ENCODE data around the gene CFAP57.

Gene CFAP57

GRCh38 chr1:43275826-43276620 lies 103.9 kb downstream of the CFAP57 start:
- Histone ChIP-seq H3K27ac (ENCODE audit: low read depth, low read length) (no peak overlapping the region), H3F3A (ENCODE audit: insufficient read depth) (no peaks in the 10 kb centered on the region), H3K4me2 (ENCODE audit: low read depth, low read length, poor library complexity, severe bottlenecking) (no peak overlapping the region), H3K9me2 (replicated peaks; ENCODE audit: insufficient read depth, low read length) (no peaks in the 10 kb centered on the region), H3K9me3 (ENCODE audit: insufficient read depth, low read length) (no peaks in the 10 kb centered on the region), H3K9ac (ENCODE audit: low read length) (no peak overlapping the region), H2AFZ (ENCODE audit: low read depth, low read length, severe bottlenecking) (no peak overlapping the region), H3K4me3 (ENCODE audit: insufficient read depth, low read length, poor library complexity, severe bottlenecking) (no peak overlapping the region), H3K27me3 (ENCODE audit: low read length) (no peaks in the 10 kb centered on the region), H4K20me1 (ENCODE audit: low read depth, low read length) (no peaks in the 10 kb centered on the region), H3K36me3 (ENCODE audit: low read length) (no peaks in the 10 kb centered on the region), H3K79me2 (ENCODE audit: insufficient read depth, low read length) (no peaks in the 10 kb centered on the region)
- TF ChIP-seq EZH2phosphoT487 (conservative IDR thresholded peaks at IDR 0.05; ENCODE audit: low read length) = no peak
- no peak for TF ChIP-seq CTCF (IDR thresholded peaks at IDR 0.05; ENCODE audit: insufficient read depth, low read length, poor library complexity, severe bottlenecking)

- Histone ChIP-seq H3K9ac (ENCODE audit: low read length) (no peak overlapping the region), H3K9me2 (replicated peaks; ENCODE audit: insufficient read depth, low read length) (no peaks in the 10 kb centered on the region), H4K20me1 (ENCODE audit: low read depth, low read length) (no peaks in the 10 kb centered on the region), H3K79me2 (ENCODE audit: insufficient read depth, low read length) (no peaks in the 10 kb centered on the region), H2AFZ (ENCODE audit: low read depth, low read length, severe bottlenecking) (no peak overlapping the region), H3K27me3 (ENCODE audit: low read length) (no peaks in the 10 kb centered on the region), H3F3A (ENCODE audit: insufficient read depth) (no peaks in the 10 kb centered on the region), H3K4me3 (ENCODE audit: insufficient read depth, low read length, poor library complexity, severe bottlenecking) (no peak overlapping the region), H3K9me3 (ENCODE audit: insufficient read depth, low read length) (no peaks in the 10 kb centered on the region), H3K27ac (ENCODE audit: low read depth, low read length) (no peak overlapping the region), H3K36me3 (ENCODE audit: low read length) (no peaks in the 10 kb centered on the region), H3K4me2 (ENCODE audit: low read depth, low read length, poor library complexity, severe bottlenecking) (no peak overlapping the region)
- TF ChIP-seq EZH2phosphoT487 (conservative IDR thresholded peaks at IDR 0.05; ENCODE audit: low read length) (no peak), CTCF (IDR thresholded peaks at IDR 0.05; ENCODE audit: insufficient read depth, low read length, poor library complexity, severe bottlenecking) (no peak)
Observed at GRCh38 chr1:43276673-43277072, 104.5 kb downstream of the CFAP57 start.

GRCh38 chr1:43277116-43277876 lies 105.2 kb downstream of the CFAP57 start:
- H3K4me2 ChIP-seq (ENCODE audit: low read depth, low read length, poor library complexity, severe bottlenecking) = no peak overlapping the region

More at GRCh38 chr1:43277116-43277876, 105.2 kb downstream of the CFAP57 start:
- Histone ChIP-seq H3K79me2 (ENCODE audit: insufficient read depth, low read length) (no peaks in the 10 kb centered on the region), H3K9me2 (replicated peaks; ENCODE audit: insufficient read depth, low read length) (no peaks in the 10 kb centered on the region), H3F3A (ENCODE audit: insufficient read depth) (no peaks in the 10 kb centered on the region), H2AFZ (ENCODE audit: low read depth, low read length, severe bottlenecking) (no peak overlapping the region), H4K20me1 (ENCODE audit: low read depth, low read length) (no peaks in the 10 kb centered on the region), H3K36me3 (ENCODE audit: low read length) (no peaks in the 10 kb centered on the region), H3K4me3 (ENCODE audit: insufficient read depth, low read length, poor library complexity, severe bottlenecking) (no peak overlapping the region), H3K9ac (ENCODE audit: low read length) (no peak overlapping the region), H3K27me3 (ENCODE audit: low read length) (no peaks in the 10 kb centered on the region), H3K9me3 (ENCODE audit: insufficient read depth, low read length) (no peaks in the 10 kb centered on the region), H3K27ac (ENCODE audit: low read depth, low read length) (no peak overlapping the region)
- TF ChIP-seq CTCF (IDR thresholded peaks at IDR 0.05; ENCODE audit: insufficient read depth, low read length, poor library complexity, severe bottlenecking) (no peak), EZH2phosphoT487 (conservative IDR thresholded peaks at IDR 0.05; ENCODE audit: low read length) (no peak)
